Prostate gland (tissue), 2 donors: Measurements from ENCODE around the gene ACTG2. TPM values are rescaled to one million over a fixed set of nuclear protein-coding genes. Genes with fewer than 3 reads are reported as not detected.

Experiments
- DNase-seq: peaks from one replicate; pipeline ENCODE4 v3.0.0-alpha.2; 2019; ENCODE audit warnings: low spot score
- H3K27ac ChIP-seq, 2 donors: fragments of 200-600 bp; sonication (generic); 2 replicates each; pipeline ENCODE4 v1.5.1; 2017 to 2019
- H3K27me3 ChIP-seq: fragments of 200-600 bp; sonication (generic); replicated peaks from 2 replicates; pipeline ENCODE4 v1.5.1; 2019; ENCODE audit not compliant: insufficient read depth
- H3K36me3 ChIP-seq, 2 donors: fragments of 200-600 bp; sonication (generic); 1 replicate in 1 of 2; 2 replicates in 1 of 2; pipeline versions ENCODE4 v1.5.1 to v1.8.1; 2017 to 2019
- H3K4me1 ChIP-seq: fragments of 200-600 bp; sonication (generic); replicated peaks from 2 replicates; pipeline ENCODE4 v1.5.1; 2019
- H3K4me3 ChIP-seq, 2 donors: fragments of 200-600 bp; sonication (generic); 2 replicates each; pipeline ENCODE4 v1.5.1; 2017 to 2019
- H3K9me3 ChIP-seq: fragments of 200-600 bp; sonication (generic); 2 replicates; pipeline ENCODE4 v1.5.1; 2017
- CTCF ChIP-seq, 4 experiments: fragments of 200-600 bp in 2 of 4; fragments of 450-650 bp in 2 of 4; sonication (generic) in 2 of 4; IDR thresholded peaks; 1 replicate in 3 of 4; 2 replicates in 1 of 4; pipeline ENCODE4 v1.5.1; 2016 to 2019; ENCODE audit warnings: antibody characterized with exemption in 4 of 4, mild to moderate bottlenecking in 2 of 4, moderate library complexity in 2 of 4
- POLR2A ChIP-seq: fragments of 450-650 bp; IDR thresholded peaks from one replicate; pipeline ENCODE4 v1.6.1; 2016; ENCODE audit warnings: antibody characterized with exemption, mild to moderate bottlenecking
- POLR2AphosphoS5 ChIP-seq: sonication (generic); formaldehyde crosslinking; IDR thresholded peaks from one replicate; pipeline ENCODE4 v1.6.1; 2017; ENCODE audit warnings: antibody characterized with exemption
- whole genome bisulfite sequencing: methylation state at CpG from one replicate; pipeline ENCODE4 v1.1.5; 2018; 5-methylcytosine and 5-hydroxymethylcytosine counted together
- intact Hi-C: fragments of 100-400 bp; cut with DNase I; formaldehyde crosslinking; loops from one replicate; pipeline ENCODE4 v1.14.2; 2022
- total RNA-seq, 2 donors: library from RNA; depleted of rRNA; stranded (reverse); fragments of >200 nt; gene quantifications; one replicate each; pipeline ENCODE4 v1.1.0, GENCODE V29; 2016

The ACTG2 gene
- total RNA-seq, 2 donors from 2014 or later = 1,031 to 1,176 TPM

GRCh38 chr2:73917696-73918207 is 24.9 kb downstream of the ACTG2 start:
- Histone ChIP-seq H3K36me3 (no peaks in the 10 kb centered on the region), H3K4me1 (no peaks in the 10 kb centered on the region), H3K9me3 (no peaks in the 10 kb centered on the region), H3K4me3 (no peak overlapping the region), H3K27ac (no peak overlapping the region), H3K27me3 (no peaks in the 10 kb centered on the region)
- intact Hi-C loops = no loop called here
- no peak for DNase-seq
- TF ChIP-seq CTCF (IDR thresholded peaks at IDR 0.05) = no peak
- TF ChIP-seq POLR2A = no peak
- TF ChIP-seq POLR2AphosphoS5 = peak; percentile 19
- 83% methylated on average over 4 of the region's 4 CpGs for WGBS

GRCh38 chr2:73918856-73919255 is 26.0 kb downstream of the ACTG2 start:
- DNase-seq = no peak
- intact Hi-C loops = no loop called here
- 81% methylated on average over 3 of the region's 3 CpGs for WGBS
- Histone ChIP-seq H3K27ac (no peak overlapping the region), H3K27me3 (no peaks in the 10 kb centered on the region), H3K4me3 (no peak overlapping the region), H3K9me3 (no peaks in the 10 kb centered on the region), H3K36me3 (no peaks in the 10 kb centered on the region), H3K4me1 (no peaks in the 10 kb centered on the region)
- peak; percentile 12 for TF ChIP-seq POLR2AphosphoS5
- no peak for TF ChIP-seq CTCF (IDR thresholded peaks at IDR 0.05)

- H3K9me3 ChIP-seq = no peaks in the 10 kb centered on the region
- no peak for TF ChIP-seq POLR2AphosphoS5
- no peak for TF ChIP-seq CTCF (IDR thresholded peaks at IDR 0.05)
- TF ChIP-seq POLR2A = no peak
- no peaks in the 10 kb centered on the region for H3K36me3 ChIP-seq
- 76% methylated on average over 7 of the region's 7 CpGs for WGBS
- intact Hi-C loops = no loop called here
- no peak overlapping the region for H3K27ac ChIP-seq
- no peak overlapping the region for H3K4me3 ChIP-seq
- H3K27me3 ChIP-seq = no peaks in the 10 kb centered on the region
- H3K4me1 ChIP-seq = no peaks in the 10 kb centered on the region
- no peak for DNase-seq
These were observed 26.9 kb downstream of the ACTG2 start for GRCh38 chr2:73919596-73920228.

GRCh38 chr2:73920577-73921545 is 28.1 kb downstream of the ACTG2 start:
- H3K27me3 ChIP-seq = no peaks in the 10 kb centered on the region
- 46% methylated on average over 12 of the region's 12 CpGs for WGBS
- H3K9me3 ChIP-seq = no peaks in the 10 kb centered on the region
- intact Hi-C loops = no loop called here
- DNase-seq = no peak
- H3K4me3 ChIP-seq = no peak overlapping the region
- peak in 2 of 4 experiments; percentile 9 to 14 for TF ChIP-seq CTCF (IDR thresholded peaks at IDR 0.05)
- no peak for TF ChIP-seq POLR2A
- H3K4me1 ChIP-seq = no peaks in the 10 kb centered on the region
- H3K36me3 ChIP-seq = no peaks in the 10 kb centered on the region
- no peak overlapping the region for H3K27ac ChIP-seq
